HL-60 (cell line): ENCODE measurements around the gene TERT.

ENCODE experiments used
- DNase-seq, 2 experiments: peaks; one replicate each; pipeline ENCODE4 v3.0.0-alpha.2; 2010 to 2020; ENCODE audit warnings: low read depth in 1 of 2, low spot score in 1 of 2
- H3K27ac ChIP-seq: fragments of 250-450 bp; sonication (Bioruptor Pico); replicated peaks from 2 replicates; pipeline ENCODE4 v1.5.1; 2020; ENCODE audit warnings: mild to moderate bottlenecking, moderate library complexity
- H3K27me3 ChIP-seq: fragments of 250-450 bp; sonication (Bioruptor Pico); 2 replicates; pipeline ENCODE4 v1.5.1; 2021; ENCODE audit warnings: mild to moderate bottlenecking, moderate library complexity; ENCODE audit not compliant: insufficient read depth, poor library complexity, severe bottlenecking
- H3K4me3 ChIP-seq: replicated peaks from 2 replicates; pipeline ENCODE4 v1.5.1; 2011; ENCODE audit warnings: mild to moderate bottlenecking, control low read depth, low read length; ENCODE audit not compliant: insufficient read depth
- CTCF ChIP-seq: IDR thresholded peaks from one replicate; pipeline ENCODE4 v1.5.1; 2011; ENCODE audit warnings: low read length, control low read depth, inconsistent platforms; ENCODE audit not compliant: insufficient read depth
- GABPA ChIP-seq: IDR thresholded peaks from 2 replicates; pipeline ENCODE4 v1.6.1; 2012; ENCODE audit warnings: low read depth
- POLR2AphosphoS5 ChIP-seq: IDR thresholded peaks from 2 replicates; pipeline ENCODE4 v1.6.1; 2012; ENCODE audit warnings: low read depth
- SPI1 ChIP-seq: IDR thresholded peaks from 2 replicates; pipeline ENCODE4 v1.6.1; 2012; ENCODE audit warnings: low read depth, mild to moderate bottlenecking, borderline replicate concordance
- TF ChIP-seq, protein P1 (sequence below): IDR thresholded peaks from 2 replicates; pipeline ENCODE4 v1.6.1; 2012; ENCODE audit warnings: low read depth; ENCODE audit not compliant: insufficient replicate concordance

TERT gene

GRCh38 chr5:1207555-1207954 is 87.3 kb downstream of the TERT start:
- no peak overlapping the region for H3K27ac ChIP-seq
- no peaks in the 10 kb centered on the region for H3K27me3 ChIP-seq
- no peak overlapping the region for H3K4me3 ChIP-seq
- DNase-seq, result no peak
- no peak for TF ChIP-seq POLR2AphosphoS5
- no peak for TF ChIP-seq CTCF
- no peak for TF ChIP-seq SPI1
- TF ChIP-seq, protein P1, sequence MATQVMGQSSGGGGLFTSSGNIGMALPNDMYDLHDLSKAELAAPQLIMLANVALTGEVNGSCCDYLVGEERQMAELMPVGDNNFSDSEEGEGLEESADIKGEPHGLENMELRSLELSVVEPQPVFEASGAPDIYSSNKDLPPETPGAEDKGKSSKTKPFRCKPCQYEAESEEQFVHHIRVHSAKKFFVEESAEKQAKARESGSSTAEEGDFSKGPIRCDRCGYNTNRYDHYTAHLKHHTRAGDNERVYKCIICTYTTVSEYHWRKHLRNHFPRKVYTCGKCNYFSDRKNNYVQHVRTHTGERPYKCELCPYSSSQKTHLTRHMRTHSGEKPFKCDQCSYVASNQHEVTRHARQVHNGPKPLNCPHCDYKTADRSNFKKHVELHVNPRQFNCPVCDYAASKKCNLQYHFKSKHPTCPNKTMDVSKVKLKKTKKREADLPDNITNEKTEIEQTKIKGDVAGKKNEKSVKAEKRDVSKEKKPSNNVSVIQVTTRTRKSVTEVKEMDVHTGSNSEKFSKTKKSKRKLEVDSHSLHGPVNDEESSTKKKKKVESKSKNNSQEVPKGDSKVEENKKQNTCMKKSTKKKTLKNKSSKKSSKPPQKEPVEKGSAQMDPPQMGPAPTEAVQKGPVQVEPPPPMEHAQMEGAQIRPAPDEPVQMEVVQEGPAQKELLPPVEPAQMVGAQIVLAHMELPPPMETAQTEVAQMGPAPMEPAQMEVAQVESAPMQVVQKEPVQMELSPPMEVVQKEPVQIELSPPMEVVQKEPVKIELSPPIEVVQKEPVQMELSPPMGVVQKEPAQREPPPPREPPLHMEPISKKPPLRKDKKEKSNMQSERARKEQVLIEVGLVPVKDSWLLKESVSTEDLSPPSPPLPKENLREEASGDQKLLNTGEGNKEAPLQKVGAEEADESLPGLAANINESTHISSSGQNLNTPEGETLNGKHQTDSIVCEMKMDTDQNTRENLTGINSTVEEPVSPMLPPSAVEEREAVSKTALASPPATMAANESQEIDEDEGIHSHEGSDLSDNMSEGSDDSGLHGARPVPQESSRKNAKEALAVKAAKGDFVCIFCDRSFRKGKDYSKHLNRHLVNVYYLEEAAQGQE, result no peak
- TF ChIP-seq GABPA, result no peak

DNA sequence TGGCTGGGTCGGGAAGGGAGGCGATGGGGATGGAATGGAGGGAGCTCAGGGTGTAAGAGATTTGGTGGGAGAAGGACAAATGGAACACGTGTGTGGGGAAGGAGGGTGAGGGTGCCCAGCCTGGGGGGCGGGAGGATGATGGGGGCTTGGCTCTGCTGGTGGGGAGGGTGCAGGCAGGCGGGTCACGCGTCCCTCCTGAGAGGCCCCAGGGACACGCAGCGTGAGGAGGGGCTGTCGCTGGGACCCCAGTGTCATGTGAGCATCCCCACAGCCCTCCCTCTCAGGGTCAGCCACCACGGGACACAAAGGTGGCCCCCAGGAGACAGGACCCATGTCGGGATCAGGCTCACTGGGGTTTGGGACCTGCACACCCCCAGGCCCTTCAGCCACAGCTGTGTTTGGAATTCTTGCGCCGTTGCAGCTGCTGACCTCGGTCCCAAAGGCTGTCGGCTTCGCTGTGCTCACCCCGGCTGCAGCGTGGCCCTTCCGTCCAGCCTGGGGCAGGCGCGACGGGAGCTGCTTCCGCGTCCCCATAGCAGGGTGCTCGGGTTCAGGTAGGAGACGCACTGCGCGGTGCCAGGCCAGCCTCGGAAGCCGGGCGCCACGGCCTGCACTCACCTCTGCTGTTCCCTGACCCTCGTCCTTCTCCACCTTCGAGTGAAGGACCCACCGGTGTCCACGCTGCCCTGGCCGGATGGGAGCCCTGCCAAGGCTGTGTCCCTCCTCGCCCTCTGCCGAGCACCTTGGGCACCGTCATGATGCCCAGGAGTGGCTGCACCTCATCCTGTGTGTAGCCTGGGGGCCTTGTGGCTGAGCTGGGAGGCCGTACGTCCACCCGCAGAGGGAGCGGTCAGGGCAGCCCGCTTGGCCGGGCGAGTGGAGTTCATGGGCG is 88.1 kb downstream of the TERT start:
- no peak for DNase-seq
- H3K27me3 ChIP-seq, result no peaks in the 10 kb centered on the region
- TF ChIP-seq POLR2AphosphoS5 (no peak), CTCF (no peak), SPI1 (no peak), GABPA (no peak)
- TF ChIP-seq, protein P1, result no peak

DNA sequence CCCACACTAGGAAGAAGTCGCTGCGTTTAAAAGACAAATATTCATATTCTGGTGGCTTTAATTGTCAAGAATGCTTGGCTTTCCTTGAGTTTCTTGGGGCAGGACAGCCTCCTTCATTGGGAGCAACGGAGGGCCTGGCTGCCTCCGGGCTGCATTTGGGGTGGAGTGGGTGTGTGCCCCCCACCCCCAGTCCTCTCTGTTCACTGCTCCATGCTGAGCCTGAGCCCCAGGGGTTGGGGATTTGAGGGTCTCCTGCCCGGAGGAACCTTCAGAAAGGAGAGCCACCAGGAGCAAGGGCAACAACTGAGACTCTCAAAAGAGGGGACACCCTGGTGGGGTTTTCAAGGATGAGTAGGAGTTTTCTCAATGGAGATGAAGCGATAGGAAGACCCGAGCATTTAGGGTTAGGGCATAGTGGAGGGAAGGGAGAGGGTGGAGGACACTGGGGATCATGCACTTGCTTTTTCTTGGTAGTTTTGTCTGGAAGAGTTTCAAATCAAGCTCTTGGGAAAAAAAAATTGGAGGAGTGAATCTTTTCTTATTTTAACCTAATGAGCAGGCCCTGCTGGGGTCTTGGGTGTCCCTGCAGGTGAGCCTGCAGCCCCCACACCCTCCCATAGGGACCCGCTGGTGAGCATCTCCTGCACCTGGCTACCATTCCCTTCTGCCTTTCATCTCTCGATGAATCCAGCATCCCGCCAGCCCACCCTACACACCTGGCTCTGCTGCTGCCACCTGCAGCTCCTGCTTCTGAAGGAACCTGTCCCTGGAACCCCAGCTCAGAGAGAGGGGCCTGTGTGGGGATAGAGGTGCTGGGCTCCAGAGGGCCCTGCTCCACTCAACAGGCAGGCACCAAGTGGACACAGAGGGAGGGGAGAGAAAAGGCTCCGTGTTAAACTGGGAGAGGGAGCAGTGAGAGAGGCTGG is 89.3 kb downstream of the TERT start:
- H3K27ac ChIP-seq, result no peak overlapping the region
- no peaks in the 10 kb centered on the region for H3K27me3 ChIP-seq
- TF ChIP-seq SPI1 (no peak), GABPA (no peak), CTCF (no peak), POLR2AphosphoS5 (no peak)
- TF ChIP-seq, protein P1, result no peak
- DNase-seq, result no peak
- H3K4me3 ChIP-seq, result no peak overlapping the region

More for the DNA sequence above, 88.1 kb downstream of the TERT start:
- H3K4me3 ChIP-seq, result no peak overlapping the region
- H3K27ac ChIP-seq, result no peak overlapping the region
